HG03565 (cell line): ENCODE measurements around the gene DNAH5.
"Not testable (repeated sequence)": the region's sequence is repeated elsewhere in the genome, so short reads cannot be mapped to it uniquely, and the experiment has no call there.

Experiments
- ATAC-seq: cut with Tn5 transposase; IDR thresholded peaks from one replicate; pipeline ENCODE4 v1.9.1; 2021; ENCODE audit warnings: mild to moderate bottlenecking, moderate library complexity; ENCODE audit not compliant: unreplicated experiment

DNAH5 gene

GRCh38 chr5:13859270-13860065 is 85.0 kb downstream of the DNAH5 start:
- no peak for ATAC-seq

- ATAC-seq = no peak
Measured at GRCh38 chr5:13843175-13843846, 101.2 kb downstream of the DNAH5 start.

GRCh38 chr5:13833440-13833839 is 111.0 kb downstream of the DNAH5 start:
- no peak for ATAC-seq

GRCh38 chr5:13831351-13831750 is 113.1 kb downstream of the DNAH5 start:
- ATAC-seq = no peak

GRCh38 chr5:13830536-13830935 is 114.0 kb downstream of the DNAH5 start:
- ATAC-seq = no peak

- no peak for ATAC-seq
Measured at GRCh38 chr5:13821366-13821765, 123.1 kb downstream of the DNAH5 start.

- no peak for ATAC-seq
Measured at GRCh38 chr5:13816126-13816525, 128.4 kb downstream of the DNAH5 start.

GRCh38 chr5:13814301-13814700 is 130.2 kb downstream of the DNAH5 start:
- ATAC-seq = no peak

GRCh38 chr5:13809921-13810320 is 134.6 kb downstream of the DNAH5 start:
- ATAC-seq = no peak

- ATAC-seq = no peak
Measured at GRCh38 chr5:13804336-13804735, 140.2 kb downstream of the DNAH5 start.

GRCh38 chr5:13798569-13798968 is 145.9 kb downstream of the DNAH5 start:
- ATAC-seq = not testable (repeated sequence)

GRCh38 chr5:13785781-13786415 is 158.6 kb downstream of the DNAH5 start:
- ATAC-seq = no peak

GRCh38 chr5:13783726-13784125 is 160.8 kb downstream of the DNAH5 start:
- ATAC-seq = no peak

GRCh38 chr5:13780081-13780480 is 164.4 kb downstream of the DNAH5 start:
- ATAC-seq = no peak

- no peak for ATAC-seq
Measured at GRCh38 chr5:13773649-13774048, 170.8 kb downstream of the DNAH5 start.

- ATAC-seq = no peak
Measured at GRCh38 chr5:13771011-13771571, 173.4 kb downstream of the DNAH5 start.

- no peak for ATAC-seq
Measured at GRCh38 chr5:13766236-13766635, 178.3 kb downstream of the DNAH5 start.

GRCh38 chr5:13763719-13764118 is 180.8 kb downstream of the DNAH5 start:
- ATAC-seq = no peak

- no peak for ATAC-seq
Measured at GRCh38 chr5:13749766-13750165, 194.7 kb downstream of the DNAH5 start.

GRCh38 chr5:13746026-13746425 is 198.5 kb downstream of the DNAH5 start:
- ATAC-seq = no peak

- no peak for ATAC-seq
Measured at GRCh38 chr5:13745508-13745907, 199.0 kb downstream of the DNAH5 start.

- ATAC-seq = no peak
Measured at GRCh38 chr5:13740471-13740870, 204.0 kb downstream of the DNAH5 start.
